ENCODE results near the gene GPR18. TPM values are rescaled to one million over a fixed set of nuclear protein-coding genes. Genes with fewer than 3 reads are reported as not detected.

The GPR18 gene
- total RNA-seq, 2 donors from 2014 or later = 13.0 to 20.6 TPM

Other genes starting within 250 kb of the GPR18 start
- gene UBAC2, start 57.5 kb downstream of the GPR18 start, total RNA-seq = 10 to 100 TPM; 55.9 to 58.0 TPM
- gene GPR183, start 49.0 kb upstream of the GPR18 start, total RNA-seq = 10 to 100 TPM in 1 of 2 donors, 1 to 10 TPM in 1; 5.4 to 10.2 TPM
- gene TM9SF2, start 243.1 kb upstream of the GPR18 start, total RNA-seq = 10 to 100 TPM; 61.6 to 81.6 TPM

Data from natural killer cell treated with Interleukin-12 subunit alpha and Interleukin-12 subunit beta and Interleukin-15 and Interleukin-18, amount 100 ng/mL, for 72 hours (primary cell).